Measurements from ENCODE around the gene CDCA5.

CDCA5 gene

DNA sequence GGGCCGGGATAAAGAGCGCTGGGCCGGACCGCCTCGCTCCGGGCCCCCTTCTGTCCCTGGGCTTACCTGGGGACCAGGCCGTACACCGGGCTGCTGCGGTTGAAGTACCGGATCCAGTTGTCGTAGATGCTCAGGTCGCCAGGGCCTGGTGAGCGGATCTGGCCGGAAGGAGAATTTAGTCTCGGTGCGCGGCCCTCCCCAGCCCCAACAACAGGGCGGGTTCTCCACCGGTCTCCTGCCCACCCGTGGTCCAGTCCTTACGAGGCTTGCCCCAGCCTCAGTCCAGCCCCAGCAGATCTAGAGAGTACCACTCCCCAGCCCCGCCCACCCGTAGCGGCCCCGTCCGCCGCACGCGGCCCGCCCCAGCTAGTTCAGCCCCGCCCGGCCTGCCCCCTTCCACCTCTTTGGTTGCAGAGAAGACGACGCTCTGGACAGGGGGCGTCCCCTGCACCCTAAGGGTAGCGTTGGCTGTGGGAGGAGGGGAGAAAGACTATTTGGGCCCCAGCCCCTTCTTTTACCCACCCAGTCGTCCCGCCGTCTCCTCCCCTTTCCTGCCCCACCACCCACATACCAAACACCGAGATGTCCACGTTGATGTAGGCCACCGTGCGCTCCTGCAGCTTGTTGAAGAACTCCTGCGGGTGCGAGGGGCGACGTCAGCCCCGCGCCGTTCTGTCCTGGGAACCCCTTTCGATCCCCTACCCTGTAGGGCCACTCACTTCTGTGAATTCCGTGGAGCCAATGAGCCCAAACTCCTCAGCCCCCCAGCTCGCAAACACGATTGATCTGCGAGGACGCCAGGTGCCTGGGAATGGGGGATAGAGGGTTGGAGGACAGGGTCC is 36.0 kb downstream of the CDCA5 start:
- in situ Hi-C loops (cut with MboI; ENCODE audit: low sequenced_read_pairs): no loop called here

DNA sequence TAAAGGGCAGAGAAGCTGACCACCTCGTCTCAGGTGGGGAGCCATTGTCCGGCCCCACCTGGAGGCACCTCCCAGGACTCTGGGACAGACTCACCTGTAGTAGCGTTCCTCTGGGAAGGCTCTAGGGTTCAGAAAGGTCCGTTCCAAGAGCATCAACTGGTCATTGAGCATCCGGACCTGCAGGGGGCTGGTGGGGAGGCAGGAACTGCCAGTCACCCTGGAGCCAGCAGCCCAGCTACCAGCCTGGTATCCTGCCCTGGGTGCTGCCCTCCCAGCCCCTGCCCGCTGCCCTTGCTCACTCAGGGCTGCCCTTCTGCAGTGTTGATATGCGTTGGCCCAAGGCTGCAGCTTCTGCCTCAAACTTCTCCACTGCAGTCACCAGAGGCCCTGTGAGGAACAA is 38.1 kb downstream of the CDCA5 start:
- in situ Hi-C loops (cut with MboI; ENCODE audit: low sequenced_read_pairs): no loop called here

- in situ Hi-C loops (cut with MboI; ENCODE audit: low sequenced_read_pairs): no loop called here
Measured at GRCh38 chr11:65045061-65045460, 38.8 kb downstream of the CDCA5 start.

GRCh38 chr11:65043881-65044501 is 39.8 kb downstream of the CDCA5 start:
- in situ Hi-C loops (cut with MboI; ENCODE audit: low sequenced_read_pairs): no loop called here

- in situ Hi-C loops (cut with MboI; ENCODE audit: low sequenced_read_pairs): no loop called here
Measured at GRCh38 chr11:65042891-65043290, 40.9 kb downstream of the CDCA5 start.

DNA sequence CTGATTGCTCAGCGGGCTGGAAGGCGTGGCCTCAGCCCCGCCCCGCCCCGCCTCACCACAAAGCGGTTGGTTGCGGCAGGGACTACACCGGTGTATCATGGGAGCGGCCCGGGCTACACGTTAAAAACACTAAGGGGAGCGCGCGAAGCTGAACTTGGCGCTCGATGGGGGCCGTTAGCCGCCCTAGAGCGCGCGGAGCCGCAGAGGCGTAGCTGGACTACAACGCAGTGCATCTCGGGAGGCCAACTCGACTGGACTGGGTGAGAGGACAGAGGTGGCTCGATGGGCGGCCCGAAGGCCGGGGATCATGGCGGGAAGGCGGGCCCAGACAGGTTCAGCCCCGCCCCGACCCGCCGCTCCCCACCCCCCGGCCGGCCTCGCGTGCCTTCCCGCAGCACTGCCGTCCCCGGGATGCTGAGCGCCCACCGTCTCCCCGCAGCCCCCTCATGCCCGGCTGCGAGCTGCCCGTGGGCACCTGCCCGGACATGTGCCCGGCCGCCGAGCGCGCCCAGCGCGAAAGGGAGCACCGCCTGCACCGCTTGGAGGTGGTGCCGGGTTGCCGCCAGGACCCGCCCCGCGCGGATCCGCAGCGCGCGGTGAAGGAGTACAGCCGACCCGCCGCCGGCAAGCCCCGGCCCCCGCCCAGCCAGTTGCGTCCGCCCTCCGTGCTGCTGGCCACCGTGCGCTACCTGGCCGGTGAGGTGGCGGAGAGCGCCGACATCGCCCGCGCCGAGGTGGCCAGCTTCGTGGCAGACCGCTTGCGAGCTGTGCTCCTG is 42.8 kb downstream of the CDCA5 start, which contains the start of gene SAC3D1:
TSS of gene SAC3D1 (plus strand) at position 364 of the 776 bp plus-strand sequence. CDS start at position 447, 83 bp downstream.
- in situ Hi-C loops (cut with MboI; ENCODE audit: low sequenced_read_pairs): no loop called here

DNA sequence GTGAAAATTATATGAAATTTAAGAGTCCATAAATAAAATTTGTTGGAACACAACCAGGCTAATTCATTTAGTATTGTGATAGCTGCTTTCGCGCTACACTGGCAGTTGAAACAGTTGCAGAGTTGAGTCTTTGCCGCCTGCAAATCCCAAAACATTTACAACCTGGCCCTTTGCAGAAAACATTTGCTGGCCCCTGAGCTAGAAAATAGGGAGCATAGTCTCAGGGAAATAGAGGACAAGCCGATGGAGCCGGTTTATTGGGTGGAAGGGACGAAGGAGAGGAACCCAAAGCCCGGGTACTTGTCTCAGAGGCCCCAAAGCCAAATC is 43.4 kb downstream of the CDCA5 start:
- in situ Hi-C loops (cut with MboI; ENCODE audit: low sequenced_read_pairs): no loop called here

- in situ Hi-C loops (cut with MboI; ENCODE audit: low sequenced_read_pairs): no loop called here
Measured at GRCh38 chr11:65036931-65037330, 46.9 kb downstream of the CDCA5 start.

DNA sequence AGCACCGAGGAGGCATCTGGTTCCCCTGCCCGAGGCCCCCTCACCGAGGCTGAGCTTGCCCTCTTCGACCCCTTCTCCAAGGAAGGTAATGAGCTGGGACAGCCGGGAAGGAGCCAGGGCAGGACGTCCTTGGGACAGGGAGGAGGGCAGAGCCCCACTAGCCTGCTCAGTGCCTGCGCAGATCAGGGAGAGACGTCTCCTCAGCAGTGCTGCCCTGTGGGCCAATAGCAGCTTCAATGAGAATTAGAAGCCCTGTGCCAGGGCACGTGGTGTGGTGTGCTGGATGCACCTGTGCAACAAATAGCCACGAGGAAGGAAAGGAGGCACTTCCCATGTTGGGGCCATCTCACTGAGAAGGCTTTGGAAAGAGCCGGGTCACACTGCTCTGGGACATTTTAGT is 48.3 kb downstream of the CDCA5 start:
- in situ Hi-C loops (cut with MboI; ENCODE audit: low sequenced_read_pairs): no loop called here

DNA sequence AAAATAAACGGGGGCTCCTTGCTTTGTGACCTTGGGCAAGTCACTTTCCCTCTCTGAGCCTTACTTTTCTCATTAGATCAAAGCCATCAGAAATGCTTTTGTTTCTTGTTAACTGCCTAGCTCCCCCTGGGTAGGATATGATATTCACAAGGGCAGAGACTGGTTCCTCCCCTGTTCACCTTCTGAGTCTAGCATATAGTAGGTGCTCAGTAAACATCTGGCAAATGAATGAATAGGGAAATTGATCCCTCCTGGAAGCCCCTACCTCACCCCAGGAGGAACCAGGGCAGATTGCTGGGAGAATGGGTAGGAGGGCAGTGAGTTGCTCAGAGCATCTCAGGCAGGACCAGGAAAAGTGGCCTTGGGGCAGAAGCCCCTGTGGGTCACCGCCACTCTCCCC is 49.4 kb downstream of the CDCA5 start:
- in situ Hi-C loops (cut with MboI; ENCODE audit: low sequenced_read_pairs): no loop called here

- in situ Hi-C loops (cut with MboI; ENCODE audit: low sequenced_read_pairs): no loop called here
Measured at GRCh38 chr11:65032216-65032615, 51.6 kb downstream of the CDCA5 start.
